Activated CD4-positive, alpha-beta T cell treated with anti-CD3 and anti-CD28 coated beads for 48 hours (primary cell): ENCODE data around the gene NCAN.
"Not testable (repeated sequence)": the region's sequence is repeated elsewhere in the genome, so short reads cannot be mapped to it uniquely, and the experiment has no call there.

Experiments
- DNase-seq: peaks from one replicate; pipeline ENCODE4 v3.0.0-alpha.2; 2020

NCAN gene

GRCh38 chr19:19201697-19202630 lies 9.8 kb upstream of the NCAN start:
- no peak for DNase-seq

- DNase-seq: no peak
Observed at GRCh38 chr19:19202707-19203011, 9.1 kb upstream of the NCAN start.

- DNase-seq: peak; percentile 97
Observed at GRCh38 chr19:19203012-19203856, 8.5 kb upstream of the NCAN start, which contains the start of gene NR2C2AP. TSS of gene NR2C2AP (minus strand) at chr19:19203414. CDS start at chr19:19203060, 354 bp downstream.

GRCh38 chr19:19204181-19204580 lies 7.6 kb upstream of the NCAN start:
- DNase-seq: no peak

GRCh38 chr19:19205416-19206410 lies 6.0 kb upstream of the NCAN start:
- no peak for DNase-seq

GRCh38 chr19:19206938-19207337 lies 4.8 kb upstream of the NCAN start:
- DNase-seq: no peak

- no peak for DNase-seq
Observed at GRCh38 chr19:19207637-19208572, 3.9 kb upstream of the NCAN start.

GRCh38 chr19:19209372-19209771 lies 2.4 kb upstream of the NCAN start:
- no peak for DNase-seq

- DNase-seq: no peak
Observed at GRCh38 chr19:19212916-19213315, 1.2 kb downstream of the NCAN start.

GRCh38 chr19:19213426-19214158 lies 1.8 kb downstream of the NCAN start:
- DNase-seq: no peak

GRCh38 chr19:19214159-19214490 lies 2.4 kb downstream of the NCAN start:
- no peak for DNase-seq

GRCh38 chr19:19214892-19215291 lies 3.1 kb downstream of the NCAN start:
- DNase-seq: peak; percentile 45

GRCh38 chr19:19215792-19216191 lies 4.0 kb downstream of the NCAN start:
- no peak for DNase-seq

- no peak for DNase-seq
Observed at GRCh38 chr19:19217099-19217498, 5.3 kb downstream of the NCAN start.

- DNase-seq: no peak
Observed at GRCh38 chr19:19218911-19219310, 7.2 kb downstream of the NCAN start.

GRCh38 chr19:19221000-19221399 lies 9.2 kb downstream of the NCAN start:
- not testable (repeated sequence) for DNase-seq

GRCh38 chr19:19223060-19223459 lies 11.3 kb downstream of the NCAN start:
- DNase-seq: no peak

- no peak for DNase-seq
Observed at GRCh38 chr19:19223636-19224035, 11.9 kb downstream of the NCAN start.

- no peak for DNase-seq
Observed at GRCh38 chr19:19224150-19224851, 12.5 kb downstream of the NCAN start.

- DNase-seq: peak; percentile 82
Observed at GRCh38 chr19:19224852-19225494, 13.2 kb downstream of the NCAN start.
